Dendritic cell treated with granulocyte-macrophage colony-stimulating factor and Interleukin-4, amounts not matched to agents 40 ng/mL and 50 ng/mL, for 4 days (primary cell): ENCODE measurements around the gene HNRNPL.

Source experiments
- H3K27ac Mint-ChIP-seq: one replicate; pipeline ENCODE4 v1.8.0; 2022; ENCODE audit warnings: mild to moderate bottlenecking, mixed read lengths
- H3K27me3 Mint-ChIP-seq: one replicate; pipeline ENCODE4 v1.8.0; 2022; ENCODE audit warnings: mild to moderate bottlenecking, mixed read lengths
- H3K36me3 Mint-ChIP-seq: one replicate; pipeline ENCODE4 v1.8.0; 2022; ENCODE audit warnings: low read depth, mixed read lengths
- H3K4me1 Mint-ChIP-seq: one replicate; pipeline ENCODE4 v1.8.0; 2022; ENCODE audit warnings: low read depth, mixed read lengths
- H3K4me3 Mint-ChIP-seq: one replicate; pipeline ENCODE4 v1.8.0; 2022; ENCODE audit warnings: mild to moderate bottlenecking, moderate library complexity, mixed read lengths
- H3K9me3 Mint-ChIP-seq: one replicate; pipeline ENCODE4 v1.8.0; 2022; ENCODE audit warnings: mixed read lengths
- intact Hi-C: fragments of 100-400 bp; cut with micrococcal nuclease; formaldehyde crosslinking; loops from one replicate; pipeline ENCODE4 v1.15.0; 2022

Gene HNRNPL

GRCh38 chr19:38845374-38846024 is 4.3 kb downstream of the HNRNPL start:
- H3K4me1 Mint-ChIP-seq: peaks cover 48% of the 10 kb centered on the region
- peaks cover 95% of the 10 kb centered on the region for H3K36me3 Mint-ChIP-seq
- no peaks in the 10 kb centered on the region for H3K27me3 Mint-ChIP-seq
- no peak overlapping the region for H3K27ac Mint-ChIP-seq
- no peak overlapping the region for H3K4me3 Mint-ChIP-seq
- H3K9me3 Mint-ChIP-seq: no peaks in the 10 kb centered on the region
- intact Hi-C loops: loop anchor here (10.0 kb wide), 1 partner anchor 111 kb away; no protein-coding TSS in a partner anchor

- Mint-ChIP-seq H3K27me3 (no peaks in the 10 kb centered on the region), H3K9me3 (no peaks in the 10 kb centered on the region), H3K4me1 (peaks cover 48% of the 10 kb centered on the region), H3K36me3 (peaks cover 100% of the 10 kb centered on the region), H3K4me3 (no peak overlapping the region), H3K27ac (no peak overlapping the region)
- intact Hi-C loops: loop anchor here (10.0 kb wide), 1 partner anchor 109 kb away; no protein-coding TSS in a partner anchor
Measured at GRCh38 chr19:38844093-38844686, 5.6 kb downstream of the HNRNPL start.

DNA sequence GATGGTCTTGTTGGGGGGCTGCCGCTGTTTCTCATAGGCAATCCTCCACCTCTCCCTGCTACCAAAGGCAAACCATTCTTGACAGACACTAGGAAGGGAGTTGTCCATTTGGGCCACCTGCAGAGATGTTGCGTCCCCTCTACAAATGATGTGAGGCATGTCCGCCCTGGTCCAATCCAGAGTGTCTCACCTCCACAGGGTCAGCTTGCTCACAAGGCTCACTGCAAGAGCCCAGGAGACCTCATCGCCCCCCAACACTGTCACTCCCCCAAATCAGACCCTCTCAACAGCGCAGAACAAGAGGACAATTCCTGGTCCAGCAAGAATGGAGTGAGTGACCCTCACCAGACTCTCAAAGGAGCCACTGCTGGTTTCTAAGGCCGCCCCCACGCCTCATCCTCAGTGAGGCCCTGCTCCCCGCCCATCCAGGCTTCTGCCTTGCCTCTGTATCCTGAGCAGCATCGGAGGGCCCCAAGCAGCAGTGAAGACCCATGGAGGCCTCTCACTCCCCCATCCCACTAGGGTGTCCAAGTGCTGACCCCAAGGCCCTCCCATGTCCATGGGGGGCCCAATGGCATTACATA is 6.5 kb downstream of the HNRNPL start:
- Mint-ChIP-seq H3K4me1 (peaks cover 39% of the 10 kb centered on the region), H3K27ac (no peak overlapping the region), H3K36me3 (peaks cover 100% of the 10 kb centered on the region), H3K27me3 (no peaks in the 10 kb centered on the region), H3K4me3 (no peak overlapping the region), H3K9me3 (no peaks in the 10 kb centered on the region)
- intact Hi-C loops: loop anchor here (10.0 kb wide), 1 partner anchor 108 kb away; no protein-coding TSS in a partner anchor

DNA sequence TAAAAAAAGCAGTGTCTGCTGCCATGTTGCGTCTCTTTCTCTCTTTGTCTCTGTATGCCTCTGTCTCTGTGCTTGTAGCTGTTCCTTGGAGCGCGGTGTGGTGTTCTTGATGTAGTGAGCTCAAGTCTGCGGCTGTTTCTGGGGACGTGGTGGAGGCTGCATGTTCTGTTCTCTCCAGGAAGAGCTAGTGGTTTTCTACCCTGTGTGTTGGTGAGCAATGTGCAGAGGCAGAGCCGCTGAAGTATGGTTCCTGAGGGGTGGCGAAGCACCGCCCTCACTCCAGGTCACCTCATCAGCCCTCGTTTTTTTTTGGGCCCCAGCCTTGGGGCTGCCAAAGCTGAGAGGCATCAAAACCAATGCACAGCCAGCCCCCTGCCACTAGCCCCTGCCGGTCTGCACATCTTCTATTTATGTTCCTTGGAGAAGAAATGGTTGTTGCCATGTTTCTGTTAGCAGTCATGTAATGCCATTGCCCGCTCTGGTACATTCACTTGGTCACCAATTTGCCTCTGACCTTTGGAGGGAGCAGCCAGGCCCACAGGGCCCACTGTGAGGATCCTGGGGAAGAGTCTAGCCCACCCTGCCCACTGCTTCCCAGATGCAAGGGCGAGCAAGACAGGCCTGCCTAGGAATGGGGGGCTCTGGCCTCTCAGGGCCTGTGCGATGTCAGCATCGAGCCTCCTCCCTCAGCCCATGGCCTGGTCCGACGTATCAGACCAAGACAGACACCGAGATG is 7.2 kb downstream of the HNRNPL start:
- no peak overlapping the region for H3K27ac Mint-ChIP-seq
- H3K9me3 Mint-ChIP-seq: no peaks in the 10 kb centered on the region
- peaks cover 100% of the 10 kb centered on the region for H3K36me3 Mint-ChIP-seq
- H3K4me1 Mint-ChIP-seq: peaks cover 33% of the 10 kb centered on the region
- intact Hi-C loops: loop anchor here (10.0 kb wide), 1 partner anchor 108 kb away; no protein-coding TSS in a partner anchor
- H3K27me3 Mint-ChIP-seq: no peaks in the 10 kb centered on the region
- H3K4me3 Mint-ChIP-seq: no peak overlapping the region

- Mint-ChIP-seq H3K4me3 (no peak overlapping the region), H3K4me1 (peaks cover 28% of the 10 kb centered on the region), H3K36me3 (peaks cover 100% of the 10 kb centered on the region), H3K9me3 (no peaks in the 10 kb centered on the region), H3K27ac (no peak overlapping the region), H3K27me3 (no peaks in the 10 kb centered on the region)
- intact Hi-C loops: loop anchor here (10.0 kb wide), 1 partner anchor 107 kb away; no protein-coding TSS in a partner anchor
Measured at GRCh38 chr19:38841787-38842438, 7.9 kb downstream of the HNRNPL start.

- intact Hi-C loops: loop anchor here (10.0 kb wide), 1 partner anchor 106 kb away; no protein-coding TSS in a partner anchor
- Mint-ChIP-seq H3K27me3 (no peaks in the 10 kb centered on the region), H3K27ac (no peak overlapping the region), H3K4me1 (peaks cover 27% of the 10 kb centered on the region), H3K4me3 (no peak overlapping the region), H3K9me3 (no peaks in the 10 kb centered on the region), H3K36me3 (peaks cover 100% of the 10 kb centered on the region)
Measured at GRCh38 chr19:38841180-38841766, 8.5 kb downstream of the HNRNPL start.

- H3K27ac Mint-ChIP-seq: no peak overlapping the region
- H3K9me3 Mint-ChIP-seq: no peaks in the 10 kb centered on the region
- intact Hi-C loops: loop anchor here (10.0 kb wide), 1 partner anchor 106 kb away; no protein-coding TSS in a partner anchor
- H3K4me1 Mint-ChIP-seq: peaks cover 24% of the 10 kb centered on the region
- peaks cover 100% of the 10 kb centered on the region for H3K36me3 Mint-ChIP-seq
- no peaks in the 10 kb centered on the region for H3K27me3 Mint-ChIP-seq
- H3K4me3 Mint-ChIP-seq: no peak overlapping the region
Measured at GRCh38 chr19:38840583-38840968, 9.2 kb downstream of the HNRNPL start.

DNA sequence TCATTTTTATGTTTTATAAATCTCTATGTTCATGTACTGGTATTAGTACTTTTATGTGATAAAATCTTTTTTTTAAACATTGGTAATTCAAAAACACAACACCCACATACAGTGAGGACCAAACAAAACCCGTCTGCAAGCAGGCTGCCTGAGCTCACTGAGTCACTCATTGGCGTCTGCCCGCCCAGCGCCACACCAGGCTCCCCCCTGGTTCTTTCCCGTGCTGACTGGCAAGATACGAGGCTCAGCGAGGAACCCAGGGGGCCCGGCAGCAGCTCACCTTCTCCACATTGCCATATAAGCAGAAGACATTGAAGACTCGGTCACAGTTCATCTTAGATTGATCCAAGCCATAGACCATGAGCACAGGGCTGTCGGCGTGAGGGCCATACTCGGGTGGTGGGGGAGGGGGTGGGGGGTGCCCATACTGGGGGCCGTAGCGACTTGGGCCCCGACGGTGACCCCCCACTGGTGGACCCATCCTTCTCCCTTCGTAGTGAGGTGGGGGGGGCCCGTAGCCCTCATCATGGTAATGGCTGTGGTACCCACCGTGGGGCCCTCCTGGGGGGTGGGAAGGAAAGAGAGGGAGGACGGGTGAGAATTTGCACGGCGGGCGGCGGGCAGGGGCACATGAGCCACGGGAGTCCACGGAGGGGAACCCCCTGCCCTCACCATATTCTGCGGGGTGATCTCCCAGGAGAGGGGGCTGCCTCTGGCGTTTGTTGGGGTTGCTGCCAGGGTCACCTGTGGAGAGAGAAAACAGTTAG is 9.8 kb downstream of the HNRNPL start:
- no peak overlapping the region for H3K27ac Mint-ChIP-seq
- intact Hi-C loops: loop anchor here (10.0 kb wide), 1 partner anchor 105 kb away; no protein-coding TSS in a partner anchor

GRCh38 chr19:38838986-38839761 is 10.6 kb downstream of the HNRNPL start:
- intact Hi-C loops: no loop called here
- Mint-ChIP-seq H3K27me3 (no peaks in the 10 kb centered on the region), H3K27ac (no peak overlapping the region), H3K9me3 (no peaks in the 10 kb centered on the region), H3K4me1 (peaks cover 13% of the 10 kb centered on the region), H3K4me3 (no peak overlapping the region), H3K36me3 (peaks cover 90% of the 10 kb centered on the region)

More for the DNA sequence above, 9.8 kb downstream of the HNRNPL start:
- Mint-ChIP-seq H3K4me3 (no peak overlapping the region), H3K36me3 (peaks cover 98% of the 10 kb centered on the region), H3K27me3 (no peaks in the 10 kb centered on the region), H3K4me1 (peaks cover 19% of the 10 kb centered on the region), H3K9me3 (no peaks in the 10 kb centered on the region)

- Mint-ChIP-seq H3K9me3 (no peaks in the 10 kb centered on the region), H3K36me3 (peaks cover 82% of the 10 kb centered on the region), H3K27me3 (no peaks in the 10 kb centered on the region), H3K27ac (no peak overlapping the region), H3K4me1 (peaks cover 5% of the 10 kb centered on the region), H3K4me3 (no peak overlapping the region)
- intact Hi-C loops: no loop called here
Measured at GRCh38 chr19:38838208-38838985, 11.4 kb downstream of the HNRNPL start.

DNA sequence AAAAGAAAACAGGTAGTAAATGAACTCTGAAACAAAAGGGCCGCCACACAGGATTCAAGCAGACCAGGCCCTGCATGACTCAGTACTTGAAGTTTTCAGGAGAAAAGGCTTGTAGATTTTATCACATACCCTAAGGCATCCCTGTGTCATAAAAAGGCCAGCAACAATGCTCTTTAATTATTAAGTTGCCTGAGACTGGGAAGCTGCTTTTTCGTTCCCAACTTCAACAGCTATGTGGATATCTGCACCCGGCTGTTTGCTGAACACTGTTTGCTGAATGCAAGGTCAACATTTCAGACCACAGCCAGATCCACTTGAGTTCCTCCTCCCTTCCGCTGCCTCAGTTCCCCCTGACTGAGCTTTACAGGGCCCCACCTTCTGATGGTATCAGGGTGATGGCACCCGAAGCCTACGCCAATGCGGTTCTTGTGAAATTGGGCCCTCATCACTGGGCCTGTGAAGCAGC is 12.1 kb downstream of the HNRNPL start:
- intact Hi-C loops: no loop called here
- Mint-ChIP-seq H3K27ac (no peak overlapping the region), H3K4me1 (peaks cover 6% of the 10 kb centered on the region), H3K27me3 (no peaks in the 10 kb centered on the region), H3K4me3 (no peak overlapping the region), H3K9me3 (no peaks in the 10 kb centered on the region), H3K36me3 (peaks cover 75% of the 10 kb centered on the region)
